H1 (cell line): Measurements from ENCODE around the gene ZNF730. TPM values are rescaled to one million over a fixed set of nuclear protein-coding genes. Genes with fewer than 3 reads are reported as not detected.
A peak's percentile ranks its signal among the peaks of the same experiment; 100 is the strongest.

Experiments
- ASH2L ChIP-seq: fragments of 200-600, 300-600 bp; sonication (generic); IDR thresholded peaks from one replicate; pipeline ENCODE4 v1.7.1; 2017; ENCODE audit warnings: low read length
- BCL11A ChIP-seq, 2 experiments: IDR thresholded peaks; one replicate each; pipeline ENCODE4 v1.6.1; 2011; ENCODE audit warnings: low read depth in 2 of 2, low read length in 2 of 2, mild to moderate bottlenecking in 2 of 2
- CBX5 ChIP-seq: fragments of 300-800, 300-1000 bp; sonication (generic); IDR thresholded peaks from 2 replicates; pipeline ENCODE4 v1.7.1; 2016; ENCODE audit warnings: antibody characterized with exemption, low read length, low read depth
- CBX8 ChIP-seq: fragments of 300-800, 300-1000 bp; sonication (generic); IDR thresholded peaks from 2 replicates; pipeline ENCODE4 v1.7.1; 2016; ENCODE audit warnings: low read depth, low read length, borderline replicate concordance
- CHD1 ChIP-seq: IDR thresholded peaks from 2 replicates; pipeline ENCODE4 v1.6.1; 2012; ENCODE audit warnings: low read depth, low read length, improper control_type of control experiment
- CTBP2 ChIP-seq: IDR thresholded peaks from 2 replicates; pipeline ENCODE4 v1.7.0; 2011; ENCODE audit warnings: borderline replicate concordance, mild to moderate bottlenecking, moderate library complexity, mixed read lengths, low read length; ENCODE audit not compliant: insufficient read depth, insufficient read length
- E2F6 ChIP-seq: IDR thresholded peaks from 2 replicates; pipeline ENCODE4 v1.6.1; 2012; ENCODE audit warnings: inconsistent platforms
- EP300 ChIP-seq, 2 experiments: IDR thresholded peaks; 1 replicate in 1 of 2; 2 replicates in 1 of 2; pipeline ENCODE4 v1.6.1; 2011 to 2012; ENCODE audit warnings: low read depth in 2 of 2, low read length in 2 of 2, mild to moderate bottlenecking in 2 of 2, borderline replicate concordance in 1 of 2, inconsistent platforms in 1 of 2, moderate library complexity in 1 of 2
- FOSL1 ChIP-seq: IDR thresholded peaks from 2 replicates; pipeline ENCODE4 v1.6.1; 2011; ENCODE audit warnings: mild to moderate bottlenecking, low read depth, low read length, moderate library complexity; ENCODE audit not compliant: insufficient read depth
- HDAC2 ChIP-seq, 2 experiments: fragments of 300-600 bp in 1 of 2; sonication (generic) in 1 of 2; IDR thresholded peaks; 2 replicates each; pipeline ENCODE4 v1.6.1; 2011 to 2012; ENCODE audit warnings: low read depth in 2 of 2, low read length in 2 of 2, mild to moderate bottlenecking in 2 of 2, moderate library complexity in 2 of 2, borderline replicate concordance in 1 of 2, inconsistent platforms in 1 of 2
- JUND ChIP-seq: IDR thresholded peaks from 2 replicates; pipeline ENCODE4 v1.6.1; 2011; ENCODE audit warnings: mild to moderate bottlenecking, improper control_type of control experiment, low read length
- KDM4A ChIP-seq: IDR thresholded peaks from one replicate; pipeline ENCODE4 v1.7.1; 2012; ENCODE audit warnings: low read depth, mild to moderate bottlenecking, moderate library complexity, low read length, inconsistent platforms; ENCODE audit not compliant: severe bottlenecking
- MAFK ChIP-seq: IDR thresholded peaks from 2 replicates; pipeline ENCODE4 v1.6.1; 2012; ENCODE audit warnings: low read depth, mild to moderate bottlenecking, improper control_type of control experiment, low read length
- MAX ChIP-seq: IDR thresholded peaks from 2 replicates; pipeline ENCODE4 v1.6.1; 2012; ENCODE audit warnings: inconsistent platforms
- NRF1 ChIP-seq: IDR thresholded peaks from 2 replicates; pipeline ENCODE4 v1.6.1; 2011; ENCODE audit warnings: mild to moderate bottlenecking, low read depth, low read length, improper control_type of control experiment
- PHF8 ChIP-seq: fragments of 200-600 bp; sonication (generic); conservative IDR thresholded peaks from 2 replicates; pipeline ENCODE4 v1.7.1; 2012; ENCODE audit warnings: low read depth, mild to moderate bottlenecking, inconsistent platforms, low read length, moderate library complexity
- POLR2A ChIP-seq, 2 experiments: IDR thresholded peaks; 1 replicate in 1 of 2; 2 replicates in 1 of 2; pipeline ENCODE4 v1.6.1; 2011; ENCODE audit warnings: low read depth in 2 of 2, low read length in 2 of 2, mild to moderate bottlenecking in 2 of 2; ENCODE audit errors: control extremely low read depth in 1 of 2
- RFX5 ChIP-seq: IDR thresholded peaks from 2 replicates; pipeline ENCODE4 v1.6.1; 2011; ENCODE audit warnings: low read depth, low read length, improper control_type of control experiment, borderline replicate concordance
- SIN3A ChIP-seq, 2 experiments: IDR thresholded peaks in 1 of 2; conservative IDR thresholded peaks in 1 of 2; 2 replicates each; pipeline ENCODE4 v1.6.1; 2011 to 2012; ENCODE audit warnings: low read length in 2 of 2, improper control_type of control experiment in 1 of 2, low read depth in 1 of 2, mild to moderate bottlenecking in 1 of 2
- SP2 ChIP-seq: IDR thresholded peaks from 2 replicates; pipeline ENCODE4 v1.6.1; 2012; ENCODE audit warnings: mild to moderate bottlenecking, low read length, inconsistent platforms
- SRF ChIP-seq: IDR thresholded peaks from 2 replicates; pipeline ENCODE4 v1.6.1; 2011; ENCODE audit warnings: mild to moderate bottlenecking, low read depth, low read length, moderate library complexity
- SUZ12 ChIP-seq: fragments of 200-600 bp; sonication (generic); IDR thresholded peaks from 2 replicates; pipeline ENCODE4 v1.6.1; 2012; ENCODE audit warnings: mild to moderate bottlenecking, inconsistent platforms, low read length, moderate library complexity, mixed read lengths
- YY1 ChIP-seq: IDR thresholded peaks from 2 replicates; pipeline ENCODE4 v1.6.1; 2011; ENCODE audit warnings: low read depth, mild to moderate bottlenecking, low read length
- polyA plus RNA-seq, 7 experiments: library from polyadenylated mRNA; depleted of rRNA in 3 of 7; stranded (reverse) in 5 of 7; unstranded in 2 of 7; fragments of >200 nt in 5 of 7; fragments of 200-250 nt in 2 of 7; gene quantifications; 1 replicate in 5 of 7; 2 replicates in 1 of 7; 4 replicates in 1 of 7; pipeline versions ENCODE4 v1.2.1 to v1.2.3, GENCODE V29; 2011 to 2013; ENCODE audit warnings: missing spikeins in 2 of 7, mixed read lengths in 2 of 7
- total RNA-seq: library from RNA; stranded (reverse); fragmentation: NEBNext Ultra II Directional; extraction: Animal tissue kit (Norgen Biotek cat#: 25700); gene quantifications from 2 replicates; pipeline ENCODE4 v1.2.1, GENCODE V29; 2021

Gene ZNF730
- total and polyA plus RNA-seq, 2 of the 8 experiments (the other 6 are each of a cell fraction or from before 2014, with no cell fraction given), result 7.0 to 29.4 TPM

- TF ChIP-seq SP2 (no peak), CBX8 (no peak), POLR2A (IDR thresholded peaks at IDR 0.05; ENCODE audit: control extremely low read depth in 1 of 2, low read depth in 2 of 2, low read length in 2 of 2) (peak; percentile 56 to 96), CBX5 (no peak), SIN3A (conservative IDR thresholded peaks at IDR 0.05 in 1 of 2, IDR thresholded peaks at IDR 0.05 in 1 of 2; ENCODE audit: low read depth in 1 of 2, low read length in 2 of 2) (peak in 1 of 2 experiments; percentile 68; a peak in 1 of 4 replicates), YY1 (peak; percentile 75), MAX (no peak), ASH2L (peak; percentile 96), PHF8 (peak; percentile 78), CHD1 (no peak), NRF1 (no peak), CTBP2 (no peak), SUZ12 (no peak), MAFK (no peak), SRF (no peak), BCL11A (IDR thresholded peaks at IDR 0.05; ENCODE audit: low read depth in 2 of 2, low read length in 2 of 2) (no peak), KDM4A (peak; percentile 73), RFX5 (no peak), E2F6 (peak; percentile 49), JUND (no peak), HDAC2 (IDR thresholded peaks at IDR 0.05; ENCODE audit: borderline replicate concordance in 1 of 2, low read depth in 2 of 2, low read length in 2 of 2) (0 out of 4 replicates have a peak, but pooled peaks have one; percentile 10 to 36), FOSL1 (no peak), EP300 (IDR thresholded peaks at IDR 0.05; ENCODE audit: borderline replicate concordance in 1 of 2, low read depth in 2 of 2, low read length in 2 of 2) (0 out of 3 replicates have a peak, but pooled peaks of 1 of the 2 experiments have one; percentile 4)
Observed at GRCh38 chr19:23116802-23117571, at the start of gene ZNF730 (continued).
